GM15510 (cell line): Measurements from ENCODE around the gene PEAK1.

ENCODE experiments used
- POLR2A ChIP-seq: IDR thresholded peaks from 3 replicates; pipeline ENCODE4 v1.6.1; 2011; ENCODE audit warnings: borderline replicate concordance; ENCODE audit not compliant: insufficient read length; ENCODE audit errors: extremely low read depth

The PEAK1 gene

GRCh38 chr15:77266708-77267386 is 153.1 kb downstream of the PEAK1 start:
- no peak for TF ChIP-seq POLR2A

DNA sequence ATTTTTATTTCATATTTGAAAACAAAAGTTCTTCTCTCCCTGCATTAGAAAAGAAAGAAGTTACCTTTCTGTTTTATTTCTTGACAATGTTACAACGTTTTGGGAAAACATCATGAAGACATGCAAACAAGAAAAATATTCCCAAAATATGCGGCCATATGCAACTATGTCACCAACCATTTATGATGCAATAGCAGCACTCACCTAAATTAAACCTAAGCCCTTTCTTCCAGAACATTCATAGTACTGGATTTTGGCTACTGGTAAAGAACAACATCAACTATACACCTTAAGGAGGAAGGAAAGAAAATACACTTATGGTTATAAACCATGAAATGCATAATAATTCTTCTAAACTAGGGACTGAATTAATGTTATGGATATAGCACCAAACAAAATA is 164.5 kb downstream of the PEAK1 start:
- no peak for TF ChIP-seq POLR2A

- no peak for TF ChIP-seq POLR2A
Observed at GRCh38 chr15:77251662-77252061, 168.2 kb downstream of the PEAK1 start.

DNA sequence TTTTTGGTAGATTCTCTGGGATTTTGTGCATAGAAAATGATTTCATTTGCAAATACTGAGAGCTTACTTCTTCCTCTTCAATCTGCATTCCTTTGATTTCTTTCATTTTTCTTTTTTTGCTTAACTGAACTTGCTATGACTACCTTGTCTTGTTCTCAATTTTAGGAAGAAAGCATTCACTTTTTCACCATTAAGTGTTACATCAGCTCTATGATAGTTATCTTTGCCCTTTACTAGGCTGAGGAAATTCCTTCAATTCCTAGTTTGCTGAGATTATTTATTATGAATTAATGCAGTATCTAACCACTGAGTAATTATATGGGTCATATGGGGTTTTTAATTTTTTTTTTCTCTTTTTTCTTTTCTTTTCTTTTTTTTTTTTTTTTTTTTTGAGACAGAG is 172.8 kb downstream of the PEAK1 start:
- no peak for TF ChIP-seq POLR2A

DNA sequence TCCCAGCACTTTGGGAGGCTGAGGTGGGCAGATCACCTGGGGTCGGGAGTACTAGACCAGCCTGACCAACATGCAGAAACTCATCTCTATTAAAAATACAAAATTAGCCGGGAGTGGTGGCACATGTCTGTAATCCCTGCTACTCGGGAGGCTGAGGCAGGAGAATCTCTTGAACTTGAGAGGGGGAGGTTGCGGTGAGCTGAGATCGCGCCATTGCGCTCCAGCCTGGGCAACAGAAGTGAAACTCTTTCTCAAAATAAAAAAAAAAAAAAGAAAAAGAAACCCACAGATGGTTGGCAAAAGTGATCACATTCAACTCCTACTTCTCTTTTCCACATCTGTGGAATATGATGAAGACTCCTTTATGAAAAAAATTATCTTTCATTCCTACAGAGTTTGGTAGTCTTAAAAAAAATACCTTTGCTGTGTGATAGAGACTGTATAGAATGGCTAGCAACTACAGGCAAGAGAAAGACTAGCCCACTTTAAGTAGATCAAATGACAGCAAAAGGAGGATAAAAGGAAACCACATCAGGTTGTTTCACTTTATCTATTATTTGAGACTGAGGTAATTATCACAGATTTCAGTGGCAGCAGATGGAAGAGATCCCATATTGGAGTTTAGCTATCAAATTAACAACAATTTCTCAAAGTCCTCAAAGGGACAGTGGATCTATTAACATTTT is 176.0 kb downstream of the PEAK1 start:
- TF ChIP-seq POLR2A: no peak

- TF ChIP-seq POLR2A: no peak
Observed at GRCh38 chr15:77243135-77243534, 176.8 kb downstream of the PEAK1 start.

GRCh38 chr15:77239882-77240608 is 179.9 kb downstream of the PEAK1 start:
- no peak for TF ChIP-seq POLR2A

DNA sequence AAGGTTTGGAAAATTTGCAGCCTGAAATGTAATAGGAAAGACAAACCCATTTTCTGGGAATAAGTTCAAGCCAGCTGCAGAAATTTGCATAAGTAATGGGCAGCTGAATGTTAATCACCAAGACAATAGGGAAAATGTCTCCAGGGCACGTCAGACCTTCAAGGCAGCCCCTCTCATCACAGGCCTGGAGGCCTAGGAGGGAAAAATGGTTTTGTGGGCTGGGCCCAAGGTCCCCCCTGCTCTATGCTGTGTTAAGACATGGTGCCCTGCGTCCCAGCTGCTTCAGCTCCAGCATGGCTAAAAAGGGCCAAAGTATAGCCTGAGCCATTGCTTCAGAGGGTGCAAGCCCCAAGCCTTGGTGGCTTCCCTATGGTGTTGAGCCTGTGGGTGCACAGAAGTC is 184.3 kb downstream of the PEAK1 start:
- no peak for TF ChIP-seq POLR2A

- no peak for TF ChIP-seq POLR2A
Observed at GRCh38 chr15:77228828-77229227, 191.1 kb downstream of the PEAK1 start.

DNA sequence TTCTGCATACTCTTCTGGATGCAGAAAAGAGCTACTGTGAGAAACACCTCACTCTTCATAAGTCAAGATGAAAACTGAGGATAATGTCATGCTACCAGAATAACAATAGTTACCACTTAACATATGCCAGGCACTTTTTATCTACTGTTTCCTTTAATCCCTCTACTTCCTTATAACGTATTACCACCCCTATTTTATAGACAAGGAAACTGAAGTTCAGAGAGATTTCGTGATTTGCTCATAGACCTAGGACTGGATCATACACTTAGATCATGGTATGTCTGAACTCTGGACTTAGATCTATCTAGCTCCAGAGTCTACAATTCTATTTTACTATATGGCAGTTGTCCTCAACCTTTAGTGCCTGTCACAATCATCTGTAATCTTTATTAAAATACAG is 193.3 kb downstream of the PEAK1 start:
- no peak for TF ChIP-seq POLR2A

GRCh38 chr15:77225646-77226045 is 194.3 kb downstream of the PEAK1 start:
- TF ChIP-seq POLR2A: no peak

DNA sequence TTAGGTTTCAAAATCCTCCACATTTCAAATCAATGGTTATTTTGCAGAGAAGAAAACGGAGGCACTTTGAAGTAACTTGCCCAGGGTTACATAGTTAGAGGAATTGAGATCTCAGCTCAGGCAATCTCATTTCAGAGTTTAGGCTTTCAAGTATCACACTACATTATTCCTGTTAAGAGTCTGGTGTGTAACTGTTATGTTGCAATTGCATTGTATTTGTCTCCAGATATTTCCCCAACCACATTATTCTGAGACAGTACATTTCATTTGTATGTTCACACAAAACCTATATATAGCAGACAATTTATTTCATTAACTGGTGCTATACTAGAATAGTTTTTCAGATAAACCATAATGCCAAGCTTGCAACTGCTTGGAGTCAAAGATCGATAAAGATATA is 194.8 kb downstream of the PEAK1 start:
- no peak for TF ChIP-seq POLR2A

DNA sequence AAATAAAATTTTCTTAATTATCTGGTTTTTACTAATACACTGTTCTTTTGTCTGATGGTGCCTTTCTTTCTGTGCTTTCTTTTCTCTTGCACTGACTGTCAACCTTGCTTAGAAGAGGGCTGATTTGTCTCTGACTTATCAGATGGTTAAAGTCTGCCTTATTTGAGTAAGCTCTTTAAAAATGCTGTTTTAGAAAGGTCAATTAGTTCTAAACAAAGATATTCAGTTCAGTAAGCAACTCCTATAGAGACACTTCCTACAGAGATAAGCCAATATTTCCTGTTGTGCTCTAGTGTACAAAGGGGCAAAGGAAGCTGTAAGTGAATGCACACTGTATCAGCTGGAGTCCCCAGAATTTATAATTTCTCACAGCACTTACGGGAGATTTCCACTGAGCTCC is 195.6 kb downstream of the PEAK1 start:
- TF ChIP-seq POLR2A: no peak

- no peak for TF ChIP-seq POLR2A
Observed at GRCh38 chr15:77221708-77222107, 198.2 kb downstream of the PEAK1 start.

- no peak for TF ChIP-seq POLR2A
Observed at GRCh38 chr15:77221174-77221573, 198.7 kb downstream of the PEAK1 start.

GRCh38 chr15:77219841-77220240 is 200.1 kb downstream of the PEAK1 start:
- no peak for TF ChIP-seq POLR2A

GRCh38 chr15:77209221-77209620 is 210.7 kb downstream of the PEAK1 start:
- no peak for TF ChIP-seq POLR2A

DNA sequence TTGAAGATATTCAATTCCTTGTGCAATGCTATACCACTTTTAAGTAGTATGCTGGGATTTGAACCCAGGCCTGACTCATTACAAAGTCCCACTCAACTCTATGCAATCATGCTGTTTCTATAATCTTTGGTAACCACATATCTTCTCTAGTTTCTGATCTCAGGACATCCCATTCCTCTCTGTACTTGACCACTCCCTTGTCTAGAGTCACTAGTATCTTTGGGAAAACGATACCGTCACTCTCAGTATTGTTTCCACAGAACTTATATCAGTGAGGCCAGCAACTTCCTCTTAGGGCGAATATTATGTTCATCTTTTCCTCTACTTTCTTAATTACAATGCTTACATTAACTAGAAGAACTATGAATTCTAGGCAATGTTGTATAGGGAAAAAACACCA is 211.7 kb downstream of the PEAK1 start:
- no peak for TF ChIP-seq POLR2A
